GM12878 (cell line): ENCODE results near the gene NKX6-1. TPM values are rescaled to one million over a fixed set of nuclear protein-coding genes. Genes with fewer than 3 reads are reported as not detected.

Experiments used
- ATAC-seq: fragments of 200-7000 bp; cut with Tn5 transposase; 3 replicates; pipeline ENCODE4 v1.9.1; 2020; ENCODE audit warnings: mild to moderate bottlenecking, moderate library complexity
- BruUV-seq: library from RNA; stranded (reverse); fragments of 400-500 nt; replicated peaks from 2 replicates; lab custom pipeline; 2021; lab: Mats Ljungman, UMichigan
- CTCF ChIA-PET: fragments of 300-600 bp; sonication (Branson Sonifier 250); formaldehyde crosslinking; extraction: SDS; loops from one replicate; lab custom pipeline; 2021; ENCODE audit warnings: inconsistent platforms; lab: Yijun Ruan, JAX
- POLR2A ChIA-PET: fragments of 350-600 bp; formaldehyde crosslinking; extraction: SDS; loops from one replicate; lab custom pipeline; 2021; ENCODE audit warnings: inconsistent platforms; lab: Charles Lee
- RAD21 ChIA-PET: fragments of 300-600 bp; sonication (Branson Sonifier 250); formaldehyde crosslinking; loops from one replicate; lab custom pipeline; 2023; ENCODE audit warnings: antibody characterized with exemption; ENCODE audit not compliant: unreplicated experiment; lab: Charles Lee
- SMC1A ChIA-PET: fragments of 300-600 bp; sonication (Branson Sonifier 250); formaldehyde crosslinking; loops from one replicate; lab custom pipeline; 2023; ENCODE audit not compliant: unreplicated experiment, uncharacterized antibody; lab: Charles Lee
- DNase-seq: peaks from one replicate; pipeline ENCODE4 v3.0.0-alpha.2; 2011; ENCODE audit warnings: low read depth, low spot score
- FAIRE-seq: peaks from 3 replicates; lab custom pipeline; 2011; peaks lifted over from hg19 to GRCh38; lab: Jason Lieb, UNC
- H2AFZ ChIP-seq: 2 replicates; pipeline ENCODE4 v1.6.0; 2011; ENCODE audit warnings: low read depth, low read length, control low read depth; ENCODE audit not compliant: control insufficient read depth
- H3K27ac ChIP-seq: 2 replicates; pipeline ENCODE4 v1.5.1; 2011; ENCODE audit warnings: control low read depth; ENCODE audit not compliant: control insufficient read depth, insufficient read depth
- H3K27me3 ChIP-seq, 2 experiments: replicated peaks in 1 of 2; 2 replicates each; pipeline versions ENCODE4 v1.6.0 to v1.6.1; 2011; ENCODE audit warnings: low read length in 1 of 2; ENCODE audit not compliant: control insufficient read depth in 2 of 2, insufficient read depth in 2 of 2
- H3K36me3 ChIP-seq, 2 experiments: 2 replicates each; pipeline ENCODE4 v1.5.1; 2011; ENCODE audit warnings: low read length in 1 of 2; ENCODE audit not compliant: control insufficient read depth in 2 of 2, insufficient read depth in 2 of 2
- H3K4me1 ChIP-seq: 2 replicates; pipeline ENCODE4 v1.6.1; 2011; ENCODE audit warnings: mild to moderate bottlenecking, low read length, moderate library complexity, mixed read lengths; ENCODE audit not compliant: control insufficient read depth, insufficient read depth
- H3K4me2 ChIP-seq: 2 replicates; pipeline ENCODE4 v1.6.0; 2011; ENCODE audit warnings: control low read depth; ENCODE audit not compliant: control insufficient read depth, insufficient read depth
- H3K4me3 ChIP-seq: fragments of 200-600 bp; sonication (generic); 2 replicates; pipeline ENCODE4 v1.5.1; 2016
- H3K79me2 ChIP-seq: 2 replicates; pipeline ENCODE4 v1.6.0; 2011; ENCODE audit warnings: low read length; ENCODE audit not compliant: control insufficient read depth, insufficient read depth
- H3K9ac ChIP-seq: 2 replicates; pipeline ENCODE4 v1.8.0; 2011; ENCODE audit warnings: low read length, control low read depth, mixed read lengths; ENCODE audit not compliant: control insufficient read depth, insufficient read depth
- H3K9me3 ChIP-seq: replicated peaks from 3 replicates; pipeline ENCODE4 v1.5.1; 2011; ENCODE audit warnings: mild to moderate bottlenecking, low read length; ENCODE audit not compliant: control insufficient read depth, insufficient read depth
- H4K20me1 ChIP-seq: 2 replicates; pipeline ENCODE4 v1.6.0; 2011; ENCODE audit not compliant: control insufficient read depth, insufficient read depth
- CBX3 ChIP-seq: fragments of 200-600 bp; sonication (generic); IDR thresholded peaks from 2 replicates; pipeline ENCODE4 v1.6.1; 2016; ENCODE audit warnings: low read depth, borderline replicate concordance
- CEBPB ChIP-seq, 2 experiments: fragments of 150-350 bp in 1 of 2; IDR thresholded peaks; 2 replicates each; pipeline ENCODE4 v1.6.1; 2012 to 2014; ENCODE audit warnings: low read depth in 2 of 2, low read length in 2 of 2, borderline replicate concordance in 1 of 2, inconsistent platforms in 1 of 2
- CREM ChIP-seq: IDR thresholded peaks from 2 replicates; pipeline ENCODE4 v1.6.1; 2014; ENCODE audit warnings: antibody characterized with exemption, low read depth
- ETV6 ChIP-seq, 2 experiments: fragments of 450-650 bp in 1 of 2; IDR thresholded peaks in 1 of 2; conservative IDR thresholded peaks in 1 of 2; 2 replicates each; pipeline ENCODE4 v1.6.1; 2014; ENCODE audit warnings: antibody characterized with exemption in 1 of 2, borderline replicate concordance in 1 of 2, low read depth in 1 of 2, mild to moderate bottlenecking in 1 of 2, moderate library complexity in 1 of 2
- KAT2A ChIP-seq: conservative IDR thresholded peaks from 2 replicates; pipeline ENCODE4 v1.6.1; 2011; ENCODE audit warnings: low read depth, low read length; ENCODE audit not compliant: control insufficient read depth
- RFX5 ChIP-seq: IDR thresholded peaks from 2 replicates; pipeline ENCODE4 v1.6.1; 2011; ENCODE audit warnings: low read depth, low read length, improper control_type of control experiment
- SMAD1 ChIP-seq: fragments of 450-650 bp; IDR thresholded peaks from 2 replicates; pipeline ENCODE4 v1.6.1; 2018; ENCODE audit warnings: mild to moderate bottlenecking, low read depth; ENCODE audit not compliant: partially characterized antibody
- SP1 ChIP-seq: IDR thresholded peaks from one replicate; pipeline ENCODE4 v1.6.1; 2011; ENCODE audit warnings: low read depth, low read length
- ZSCAN29 ChIP-seq: fragments of 450-650 bp; IDR thresholded peaks from 2 replicates; pipeline ENCODE4 v1.6.1; 2017; ENCODE audit warnings: mild to moderate bottlenecking, moderate library complexity
- WGBS: methylation state at CpG from one replicate; pipeline ENCODE4 v1.1.6; 2016; ENCODE audit warnings: low lambda C conversion rate; ENCODE audit not compliant: insufficient replicate concordance, insufficient coverage; ENCODE audit errors: missing lambda C conversion rate; 5-methylcytosine and 5-hydroxymethylcytosine counted together
- in situ Hi-C: fragments of 300-500 bp; cut with MboI; formaldehyde crosslinking; loops from 9 replicates; pipeline ENCODE4 v1.14.3; 2018; ENCODE audit warnings: mixed read lengths
- intact Hi-C: fragments of 100-400 bp; cut with micrococcal nuclease; formaldehyde crosslinking; loops from one replicate; pipeline ENCODE4 v1.14.2; 2022; ENCODE audit not compliant: unreplicated experiment
- polyA plus RNA-seq, 11 experiments: library from polyadenylated mRNA; depleted of rRNA in 4 of 11; unstranded in 6 of 11; stranded (reverse) in 5 of 11; fragments of >200 nt; fragmentation: Nextera tagmentation in 4 of 11; fragmentation: Illumina TruSeq in 1 of 11; extraction: Ambion mirVana in 4 of 11; extraction: Trizol in 1 of 11; gene quantifications; 1 replicate in 1 of 11; 2 replicates in 10 of 11; pipeline versions ENCODE4 v1.2.1 to v1.2.3, GENCODE V29; 2011 to 2016; ENCODE audit warnings: inconsistent platforms in 2 of 11, missing spikeins in 2 of 11, low read depth in 1 of 11
- total RNA-seq, 4 experiments: library from RNA; depleted of rRNA in 3 of 4; stranded (reverse); fragments of >200 nt in 3 of 4; fragmentation: Illumina TruSeq in 1 of 4; extraction: Trizol in 1 of 4; gene quantifications; 2 replicates each; pipeline versions ENCODE4 v1.2.1 to v1.2.3, GENCODE V29; 2013 to 2021
- TF ChIP-seq, protein P1 (sequence below): fragments of 450-650 bp; IDR thresholded peaks from 2 replicates; pipeline ENCODE4 v1.6.1; 2017; ENCODE audit warnings: mild to moderate bottlenecking
- TF ChIP-seq, protein P2 (sequence below): IDR thresholded peaks from 2 replicates; pipeline ENCODE4 v1.6.1; 2012; ENCODE audit warnings: improper control_type of control experiment, low read depth, low read length; ENCODE audit not compliant: insufficient replicate concordance

Gene NKX6-1
- total and polyA plus RNA-seq, 10 of the 15 experiments (the other 5 are each of a cell fraction or from before 2014, with no cell fraction given) = not detected

DNA sequence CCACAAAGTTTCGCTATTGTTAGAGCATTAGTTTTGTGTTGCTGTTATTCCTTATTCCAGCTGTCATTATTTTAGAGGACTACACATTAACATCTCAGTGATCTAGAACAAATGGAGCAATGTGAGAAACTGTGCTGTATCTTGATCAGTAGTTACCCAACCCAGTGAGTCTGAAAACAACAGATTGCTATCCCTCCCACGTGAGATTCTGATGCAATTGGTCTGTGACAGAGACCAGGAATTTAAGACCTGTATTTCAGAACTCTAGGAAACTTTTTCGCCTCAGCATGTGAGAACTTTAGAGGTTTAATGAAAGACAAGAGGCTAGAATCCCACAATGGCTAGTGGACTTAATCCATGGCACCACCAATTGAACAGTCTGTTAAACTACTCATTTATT is 48.1 kb upstream of the NKX6-1 start:
- DNase-seq (no peak), ATAC-seq (no peak), FAIRE-seq (no peak)
- no peaks in the 10 kb centered on the region for H3K4me1 ChIP-seq
- BruUV-seq = no TSS peak
- H3K4me2 ChIP-seq = no peak overlapping the region
- no peaks in the 10 kb centered on the region for H3K36me3 ChIP-seq
- H4K20me1 ChIP-seq = no peaks in the 10 kb centered on the region
- no peaks in the 10 kb centered on the region for H3K79me2 ChIP-seq
- in situ Hi-C loops (no loop called here), intact Hi-C loops (no loop called here)
- H3K27ac ChIP-seq = no peak overlapping the region
- H3K4me3 ChIP-seq = no peak overlapping the region
- SMC1A ChIA-PET = no interaction called here
- RAD21 ChIA-PET = no interaction called here
- H2AFZ ChIP-seq = no peak overlapping the region
- 0% methylated on average over 3 of the region's 3 CpGs for WGBS
- TF ChIP-seq CREM = no peak
- H3K9ac ChIP-seq = no peak overlapping the region
- no peaks in the 10 kb centered on the region for H3K9me3 ChIP-seq
- no peaks in the 10 kb centered on the region for H3K27me3 ChIP-seq
- POLR2A ChIA-PET = no interaction called here
- CTCF ChIA-PET = no interaction called here

DNA sequence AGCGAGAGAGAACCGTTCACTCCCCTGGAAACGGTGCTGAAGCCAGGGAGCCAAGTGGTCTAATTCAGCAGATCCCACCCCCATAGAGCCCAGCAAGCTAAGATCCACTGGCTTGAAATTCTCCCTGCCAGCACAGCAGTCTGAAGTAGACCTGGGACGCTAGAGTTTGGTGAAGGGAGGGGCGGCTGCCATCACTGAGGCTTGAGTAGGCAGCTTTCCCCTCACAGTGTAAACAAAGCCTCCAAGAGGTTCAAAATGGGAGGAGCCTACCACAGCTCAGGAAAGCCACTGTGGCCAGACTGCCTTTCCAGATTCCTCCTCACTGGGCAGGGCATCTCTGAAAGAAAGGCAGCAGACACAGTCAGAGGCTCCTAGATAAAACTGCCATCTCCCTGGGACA is 46.0 kb upstream of the NKX6-1 start:
- 6% methylated on average over 5 of the region's 5 CpGs for WGBS
- TF ChIP-seq CEBPB (IDR thresholded peaks at IDR 0.05; ENCODE audit: borderline replicate concordance in 1 of 2, low read depth in 2 of 2, low read length in 2 of 2) = no peak
- no peak for TF ChIP-seq SMAD1
- TF ChIP-seq, protein P1, sequence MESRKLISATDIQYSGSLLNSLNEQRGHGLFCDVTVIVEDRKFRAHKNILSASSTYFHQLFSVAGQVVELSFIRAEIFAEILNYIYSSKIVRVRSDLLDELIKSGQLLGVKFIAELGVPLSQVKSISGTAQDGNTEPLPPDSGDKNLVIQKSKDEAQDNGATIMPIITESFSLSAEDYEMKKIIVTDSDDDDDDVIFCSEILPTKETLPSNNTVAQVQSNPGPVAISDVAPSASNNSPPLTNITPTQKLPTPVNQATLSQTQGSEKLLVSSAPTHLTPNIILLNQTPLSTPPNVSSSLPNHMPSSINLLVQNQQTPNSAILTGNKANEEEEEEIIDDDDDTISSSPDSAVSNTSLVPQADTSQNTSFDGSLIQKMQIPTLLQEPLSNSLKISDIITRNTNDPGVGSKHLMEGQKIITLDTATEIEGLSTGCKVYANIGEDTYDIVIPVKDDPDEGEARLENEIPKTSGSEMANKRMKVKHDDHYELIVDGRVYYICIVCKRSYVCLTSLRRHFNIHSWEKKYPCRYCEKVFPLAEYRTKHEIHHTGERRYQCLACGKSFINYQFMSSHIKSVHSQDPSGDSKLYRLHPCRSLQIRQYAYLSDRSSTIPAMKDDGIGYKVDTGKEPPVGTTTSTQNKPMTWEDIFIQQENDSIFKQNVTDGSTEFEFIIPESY = no peak
- TF ChIP-seq KAT2A = no peak
- TF ChIP-seq, protein P2, sequence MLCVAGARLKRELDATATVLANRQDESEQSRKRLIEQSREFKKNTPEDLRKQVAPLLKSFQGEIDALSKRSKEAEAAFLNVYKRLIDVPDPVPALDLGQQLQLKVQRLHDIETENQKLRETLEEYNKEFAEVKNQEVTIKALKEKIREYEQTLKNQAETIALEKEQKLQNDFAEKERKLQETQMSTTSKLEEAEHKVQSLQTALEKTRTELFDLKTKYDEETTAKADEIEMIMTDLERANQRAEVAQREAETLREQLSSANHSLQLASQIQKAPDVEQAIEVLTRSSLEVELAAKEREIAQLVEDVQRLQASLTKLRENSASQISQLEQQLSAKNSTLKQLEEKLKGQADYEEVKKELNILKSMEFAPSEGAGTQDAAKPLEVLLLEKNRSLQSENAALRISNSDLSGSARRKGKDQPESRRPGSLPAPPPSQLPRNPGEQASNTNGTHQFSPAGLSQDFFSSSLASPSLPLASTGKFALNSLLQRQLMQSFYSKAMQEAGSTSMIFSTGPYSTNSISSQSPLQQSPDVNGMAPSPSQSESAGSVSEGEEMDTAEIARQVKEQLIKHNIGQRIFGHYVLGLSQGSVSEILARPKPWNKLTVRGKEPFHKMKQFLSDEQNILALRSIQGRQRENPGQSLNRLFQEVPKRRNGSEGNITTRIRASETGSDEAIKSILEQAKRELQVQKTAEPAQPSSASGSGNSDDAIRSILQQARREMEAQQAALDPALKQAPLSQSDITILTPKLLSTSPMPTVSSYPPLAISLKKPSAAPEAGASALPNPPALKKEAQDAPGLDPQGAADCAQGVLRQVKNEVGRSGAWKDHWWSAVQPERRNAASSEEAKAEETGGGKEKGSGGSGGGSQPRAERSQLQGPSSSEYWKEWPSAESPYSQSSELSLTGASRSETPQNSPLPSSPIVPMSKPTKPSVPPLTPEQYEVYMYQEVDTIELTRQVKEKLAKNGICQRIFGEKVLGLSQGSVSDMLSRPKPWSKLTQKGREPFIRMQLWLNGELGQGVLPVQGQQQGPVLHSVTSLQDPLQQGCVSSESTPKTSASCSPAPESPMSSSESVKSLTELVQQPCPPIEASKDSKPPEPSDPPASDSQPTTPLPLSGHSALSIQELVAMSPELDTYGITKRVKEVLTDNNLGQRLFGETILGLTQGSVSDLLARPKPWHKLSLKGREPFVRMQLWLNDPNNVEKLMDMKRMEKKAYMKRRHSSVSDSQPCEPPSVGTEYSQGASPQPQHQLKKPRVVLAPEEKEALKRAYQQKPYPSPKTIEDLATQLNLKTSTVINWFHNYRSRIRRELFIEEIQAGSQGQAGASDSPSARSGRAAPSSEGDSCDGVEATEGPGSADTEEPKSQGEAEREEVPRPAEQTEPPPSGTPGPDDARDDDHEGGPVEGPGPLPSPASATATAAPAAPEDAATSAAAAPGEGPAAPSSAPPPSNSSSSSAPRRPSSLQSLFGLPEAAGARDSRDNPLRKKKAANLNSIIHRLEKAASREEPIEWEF = no peak
- TF ChIP-seq ZSCAN29 = no peak
- TF ChIP-seq CBX3 = no peak
- TF ChIP-seq ETV6 (conservative IDR thresholded peaks at IDR 0.05 in 1 of 2, IDR thresholded peaks at IDR 0.05 in 1 of 2; ENCODE audit: borderline replicate concordance in 1 of 2, low read depth in 1 of 2) = no peak
- TF ChIP-seq SP1 = no peak
- TF ChIP-seq RFX5 = no peak

More for the DNA sequence above, 46.0 kb upstream of the NKX6-1 start:
- Histone ChIP-seq H3K9ac (no peak overlapping the region), H3K36me3 (no peaks in the 10 kb centered on the region), H3K27me3 (no peaks in the 10 kb centered on the region), H3K4me3 (no peak overlapping the region), H3K27ac (no peak overlapping the region), H3K79me2 (no peaks in the 10 kb centered on the region), H2AFZ (no peak overlapping the region), H3K4me2 (no peak overlapping the region), H3K9me3 (no peaks in the 10 kb centered on the region), H4K20me1 (no peaks in the 10 kb centered on the region), H3K4me1 (no peaks in the 10 kb centered on the region)
- no peak for ATAC-seq
- POLR2A ChIA-PET = no interaction called here
- BruUV-seq = no TSS peak
- SMC1A ChIA-PET = no interaction called here
- CTCF ChIA-PET = no interaction called here
- intact Hi-C loops = no loop called here
- FAIRE-seq = no peak
- no peak for DNase-seq
- RAD21 ChIA-PET = no interaction called here
- in situ Hi-C loops = no loop called here
